Peyer's patch (tissue), 4 donors: ENCODE data around the gene TBC1D2B. TPM values are rescaled to one million over a fixed set of nuclear protein-coding genes. Genes with fewer than 3 reads are reported as not detected.

Source experiments
- DNase-seq, 3 donors: peaks; one replicate each; pipeline ENCODE4 v3.0.0-alpha.2; 2017 to 2019
- H3K27ac ChIP-seq, 4 donors: fragments of 200-600 bp; sonication (generic); one replicate each; pipeline ENCODE4 v1.5.1; 2016 to 2019
- H3K27me3 ChIP-seq, 2 donors: fragments of 200-600 bp; sonication (generic); one replicate each; pipeline ENCODE4 v1.5.1; 2019
- H3K36me3 ChIP-seq, 3 donors: fragments of 200-600 bp; sonication (generic); one replicate each; pipeline ENCODE4 v1.5.1; 2016 to 2019
- H3K4me1 ChIP-seq, 4 donors: fragments of 200-600 bp; sonication (generic); one replicate each; pipeline ENCODE4 v1.5.1; 2016 to 2019
- H3K4me3 ChIP-seq, 4 donors: fragments of 200-600 bp; sonication (generic); 1 replicate in 3 of 4; 2 replicates in 1 of 4; pipeline ENCODE4 v1.5.1; 2016 to 2019; ENCODE audit warnings: mild to moderate bottlenecking in 1 of 4
- H3K9me3 ChIP-seq, 4 donors: fragments of 200-600 bp; sonication (generic); one replicate each; pipeline ENCODE4 v1.5.1; 2016 to 2019; ENCODE audit warnings: mild to moderate bottlenecking in 1 of 4
- CTCF ChIP-seq, 6 experiments: fragments of 450-650 bp in 4 of 6; fragments of 200-600 bp in 2 of 6; sonication (generic) in 1 of 6; IDR thresholded peaks; one replicate each; pipeline ENCODE4 v1.5.1; 2017 to 2019; ENCODE audit warnings: antibody characterized with exemption in 6 of 6, mild to moderate bottlenecking in 3 of 6, moderate library complexity in 1 of 6
- POLR2A ChIP-seq, 2 donors: fragments of 450-650 bp; IDR thresholded peaks; one replicate each; pipeline ENCODE4 v1.5.1; 2017; ENCODE audit warnings: antibody characterized with exemption in 2 of 2, mild to moderate bottlenecking in 2 of 2, moderate library complexity in 2 of 2
- total RNA-seq, 4 donors: library from RNA; depleted of rRNA; stranded (reverse); fragments of >200 nt; gene quantifications; one replicate each; pipeline ENCODE4 v1.1.0, GENCODE V29; 2016

Gene TBC1D2B
- total RNA-seq, 4 donors from 2014 or later, result 52.9 to 94.9 (median 72.4) TPM

GRCh38 chr15:78064544-78064943 is 13.0 kb downstream of the TBC1D2B start:
- no peaks in the 10 kb centered on the region for H3K36me3 ChIP-seq
- H3K4me3 ChIP-seq, result no peak overlapping the region
- no peak for DNase-seq
- H3K9me3 ChIP-seq, result no peaks in the 10 kb centered on the region
- peak overlapping the region; percentile 70 to 87 (median 80) for H3K27ac ChIP-seq
- no peaks in the 10 kb centered on the region for H3K27me3 ChIP-seq
- peaks cover 8 to 91% (median 32%) of the 10 kb centered on the region in 4 donors for H3K4me1 ChIP-seq
- TF ChIP-seq CTCF (IDR thresholded peaks at IDR 0.05) (no peak), POLR2A (IDR thresholded peaks at IDR 0.05) (no peak)

- no peak for DNase-seq
- TF ChIP-seq POLR2A (IDR thresholded peaks at IDR 0.05) (no peak), CTCF (IDR thresholded peaks at IDR 0.05) (no peak)
- Histone ChIP-seq H3K36me3 (no peaks in the 10 kb centered on the region), H3K27me3 (no peaks in the 10 kb centered on the region), H3K9me3 (no peaks in the 10 kb centered on the region), H3K27ac (peak overlapping the region in 3 of 4 donors; percentile 63 to 87 (median 73)), H3K4me1 (peaks cover 8 to 91% (median 31%) of the 10 kb centered on the region in 4 donors), H3K4me3 (no peak overlapping the region)
Measured at GRCh38 chr15:78063970-78064385, 13.5 kb downstream of the TBC1D2B start.

GRCh38 chr15:78063217-78063616 is 14.3 kb downstream of the TBC1D2B start:
- Histone ChIP-seq H3K27me3 (no peaks in the 10 kb centered on the region), H3K4me3 (no peak overlapping the region), H3K4me1 (peaks cover 10 to 91% (median 31%) of the 10 kb centered on the region in 4 donors), H3K36me3 (no peaks in the 10 kb centered on the region), H3K9me3 (no peaks in the 10 kb centered on the region), H3K27ac (peak overlapping the region in 3 of 4 donors; percentile 63 to 87 (median 73))
- no peak for TF ChIP-seq POLR2A (IDR thresholded peaks at IDR 0.05)
- TF ChIP-seq CTCF (IDR thresholded peaks at IDR 0.05), result no peak
- DNase-seq, result no peak

- no peak for DNase-seq
- no peaks in the 10 kb centered on the region for H3K27me3 ChIP-seq
- peak overlapping the region in 1 of 4 donors; percentile 10 for H3K4me3 ChIP-seq
- H3K4me1 ChIP-seq, result peaks cover 8 to 87% (median 28%) of the 10 kb centered on the region in 4 donors
- no peaks in the 10 kb centered on the region for H3K36me3 ChIP-seq
- TF ChIP-seq CTCF (IDR thresholded peaks at IDR 0.05) (no peak), POLR2A (IDR thresholded peaks at IDR 0.05) (no peak)
- no peaks in the 10 kb centered on the region for H3K9me3 ChIP-seq
- peak overlapping the region; percentile 2 to 60 (median 39) for H3K27ac ChIP-seq
Measured at GRCh38 chr15:78061963-78062427, 15.5 kb downstream of the TBC1D2B start.

GRCh38 chr15:78060232-78060631 is 17.3 kb downstream of the TBC1D2B start:
- TF ChIP-seq CTCF (IDR thresholded peaks at IDR 0.05), result no peak
- no peak for TF ChIP-seq POLR2A (IDR thresholded peaks at IDR 0.05)
- Histone ChIP-seq H3K36me3 (no peaks in the 10 kb centered on the region), H3K27me3 (no peaks in the 10 kb centered on the region), H3K27ac (peak overlapping the region in 3 of 4 donors; percentile 11 to 73 (median 28)), H3K4me3 (no peak overlapping the region), H3K9me3 (no peaks in the 10 kb centered on the region), H3K4me1 (peaks cover 7 to 87% (median 35%) of the 10 kb centered on the region in 4 donors)
- DNase-seq, result no peak
